ENCODE data around the gene SPATA2L.

The SPATA2L gene

GRCh38 chr16:89701425-89702406 lies at the start of gene SPATA2L:
TSS of gene SPATA2L (minus strand) at chr16:89701705. CDS start at chr16:89701232, 473 bp downstream.
- DNase-seq = peak; percentile 98

- DNase-seq = no peak
Measured at GRCh38 chr16:89749637-89750036, 48.1 kb upstream of the SPATA2L start.

GRCh38 chr16:89748921-89749320 lies 47.4 kb upstream of the SPATA2L start:
- no peak for DNase-seq

GRCh38 chr16:89748076-89748475 lies 46.6 kb upstream of the SPATA2L start:
- DNase-seq = no peak

- DNase-seq = no peak
Measured at GRCh38 chr16:89746043-89746442, 44.5 kb upstream of the SPATA2L start.

GRCh38 chr16:89744813-89745212 lies 43.3 kb upstream of the SPATA2L start:
- DNase-seq = no peak

- DNase-seq = no peak
Measured at GRCh38 chr16:89742948-89743347, 41.4 kb upstream of the SPATA2L start.

- no peak for DNase-seq
Measured at GRCh38 chr16:89741342-89742014, 40.0 kb upstream of the SPATA2L start.

GRCh38 chr16:89739383-89739782 lies 37.9 kb upstream of the SPATA2L start:
- no peak for DNase-seq

- no peak for DNase-seq
Measured at GRCh38 chr16:89738538-89739317, 37.2 kb upstream of the SPATA2L start.

GRCh38 chr16:89738072-89738377 lies 36.5 kb upstream of the SPATA2L start:
- no peak for DNase-seq

- DNase-seq = peak; percentile 53
Measured at GRCh38 chr16:89737341-89738071, 36.0 kb upstream of the SPATA2L start.

- DNase-seq = no peak
Measured at GRCh38 chr16:89736554-89736953, 35.0 kb upstream of the SPATA2L start.

GRCh38 chr16:89733792-89734191 lies 32.3 kb upstream of the SPATA2L start:
- DNase-seq = no peak

GRCh38 chr16:89733322-89733721 lies 31.8 kb upstream of the SPATA2L start:
- no peak for DNase-seq

GRCh38 chr16:89732918-89733242 lies 31.4 kb upstream of the SPATA2L start:
- DNase-seq = no peak

GRCh38 chr16:89732142-89732917 lies 30.8 kb upstream of the SPATA2L start:
- DNase-seq = no peak

- DNase-seq = no peak
Measured at GRCh38 chr16:89730610-89731234, 29.2 kb upstream of the SPATA2L start.

GRCh38 chr16:89729863-89730593 lies 28.5 kb upstream of the SPATA2L start:
- DNase-seq = no peak

GRCh38 chr16:89729293-89729692 lies 27.8 kb upstream of the SPATA2L start:
- DNase-seq = no peak
